ENCODE data around the gene ADAMTS10.
A peak's percentile ranks its signal among the peaks of the same experiment; 100 is the strongest.

Gene ADAMTS10

DNA sequence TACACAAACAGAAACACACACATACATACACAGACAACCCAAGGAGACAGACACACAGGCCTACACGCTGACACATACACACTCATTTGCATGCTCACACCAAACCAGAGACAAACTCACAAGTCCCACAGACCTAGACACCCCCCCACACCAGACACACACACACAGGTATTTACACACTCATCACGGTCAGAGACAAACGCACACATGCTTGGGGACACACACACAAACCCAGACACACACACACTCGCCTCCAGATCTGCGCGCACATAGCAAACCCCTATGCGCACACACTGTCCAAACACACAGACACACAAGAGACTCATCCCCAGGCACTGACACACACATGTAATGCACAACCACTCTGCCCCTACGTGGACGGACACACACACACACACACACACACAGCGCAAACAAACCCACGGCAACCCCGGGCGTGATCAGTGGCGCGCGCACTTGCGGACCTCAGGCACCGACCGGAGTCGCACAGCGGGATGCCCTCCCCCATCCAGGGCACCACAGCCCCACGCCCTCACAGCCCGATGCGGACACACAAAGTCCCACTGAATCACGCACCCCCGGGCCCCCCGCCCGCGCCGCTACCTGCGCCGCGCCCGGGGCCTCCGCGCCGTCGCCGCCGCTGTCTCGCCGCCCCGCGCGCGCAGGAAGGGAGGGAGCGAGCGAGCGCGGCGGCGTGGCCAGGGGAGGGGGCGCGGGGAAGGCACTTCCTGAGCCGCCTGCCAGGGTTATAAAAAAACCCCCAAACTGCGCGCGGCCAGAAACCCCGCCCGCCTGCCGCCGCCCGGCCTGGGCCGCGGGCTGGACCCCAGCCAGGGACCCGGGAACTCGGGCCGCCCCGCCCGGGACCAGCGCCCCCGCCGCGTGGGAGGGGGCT is at the start of gene ADAMTS10:
ADAMTS10 (minus strand) TSS at position 675 of the 895 bp plus-strand sequence. CDS start 5,005 bp downstream, outside the sequence.
- H3K4me1 Mint-ChIP-seq (ENCODE audit: low read depth): peaks cover 11% of the 10 kb centered on the region
- H3K4me3 Mint-ChIP-seq: peak within 1 kb of the TSS; percentile 85
- H3K27me3 Mint-ChIP-seq (ENCODE audit: low read depth): peaks cover 13% of the 10 kb centered on the region
- peak within 1 kb of the TSS; percentile 10 for H3K27ac Mint-ChIP-seq
- H3K36me3 Mint-ChIP-seq (ENCODE audit: low read depth): peaks cover 9% of the 10 kb centered on the region
- no peaks in the 10 kb centered on the region for H3K9me3 Mint-ChIP-seq

GRCh38 chr19:8659905-8660304 is 49.4 kb upstream of the ADAMTS10 start:
- H3K4me1 Mint-ChIP-seq (ENCODE audit: low read depth): peaks cover 29% of the 10 kb centered on the region
- no peak overlapping the region for H3K4me3 Mint-ChIP-seq
- H3K27me3 Mint-ChIP-seq (ENCODE audit: low read depth): peaks cover 19% of the 10 kb centered on the region
- H3K36me3 Mint-ChIP-seq (ENCODE audit: low read depth): no peaks in the 10 kb centered on the region
- H3K9me3 Mint-ChIP-seq: no peaks in the 10 kb centered on the region
- no peak overlapping the region for H3K27ac Mint-ChIP-seq

DNA sequence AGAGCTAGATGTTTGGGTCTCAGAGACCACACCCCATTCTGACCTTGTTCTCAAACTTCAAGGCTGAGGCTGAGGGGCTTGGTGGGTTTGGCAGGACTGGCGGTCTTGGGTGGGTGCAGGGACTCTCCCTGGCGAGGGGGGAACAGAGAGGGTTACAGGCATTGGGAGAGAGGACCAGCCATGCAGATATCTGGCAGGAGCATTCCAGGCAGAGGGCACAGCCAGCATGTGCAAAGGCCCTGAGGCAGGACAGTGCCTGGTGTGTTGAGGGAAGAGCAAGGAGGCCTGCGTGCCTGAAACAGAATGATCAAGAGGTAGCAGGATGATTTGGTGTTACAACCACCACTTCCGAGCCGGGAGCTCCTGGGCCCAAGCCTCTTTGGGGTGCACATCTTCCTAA is 47.4 kb upstream of the ADAMTS10 start:
- H3K36me3 Mint-ChIP-seq (ENCODE audit: low read depth): no peaks in the 10 kb centered on the region
- H3K27me3 Mint-ChIP-seq (ENCODE audit: low read depth): peaks cover 19% of the 10 kb centered on the region
- peak overlapping the region; percentile 39 for H3K27ac Mint-ChIP-seq
- no peak overlapping the region for H3K4me3 Mint-ChIP-seq
- H3K9me3 Mint-ChIP-seq: no peaks in the 10 kb centered on the region
- peaks cover 18% of the 10 kb centered on the region for H3K4me1 Mint-ChIP-seq (ENCODE audit: low read depth)

DNA sequence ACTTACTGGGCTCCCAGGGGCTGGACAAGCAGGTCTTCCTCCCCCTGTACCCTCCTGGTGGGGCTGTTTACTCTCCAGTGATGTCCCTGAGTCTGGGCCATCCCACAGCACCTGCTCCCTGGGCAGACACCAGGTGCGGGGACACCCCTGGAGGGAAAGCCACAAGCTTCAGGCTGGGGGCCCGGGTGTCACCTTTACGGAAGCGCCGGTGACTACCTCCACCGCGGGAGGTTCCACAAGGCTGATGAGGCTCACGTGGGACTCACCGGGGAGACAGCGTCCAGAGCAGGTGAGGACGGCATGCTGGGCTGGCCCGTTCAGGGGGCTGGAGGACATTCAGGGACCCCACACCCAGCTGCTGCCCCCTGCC is 44.8 kb upstream of the ADAMTS10 start:
- Mint-ChIP-seq H3K36me3 (ENCODE audit: low read depth) (no peaks in the 10 kb centered on the region), H3K4me1 (ENCODE audit: low read depth) (peaks cover 9% of the 10 kb centered on the region), H3K27ac (no peak overlapping the region), H3K27me3 (ENCODE audit: low read depth) (peaks cover 18% of the 10 kb centered on the region), H3K9me3 (no peaks in the 10 kb centered on the region), H3K4me3 (peak overlapping the region; percentile 32)

- H3K27me3 Mint-ChIP-seq (ENCODE audit: low read depth): peaks cover 18% of the 10 kb centered on the region
Measured at GRCh38 chr19:8654591-8655339, 44.2 kb upstream of the ADAMTS10 start.

GRCh38 chr19:8648240-8648639 is 37.7 kb upstream of the ADAMTS10 start:
- no peaks in the 10 kb centered on the region for H3K9me3 Mint-ChIP-seq
- H3K27me3 Mint-ChIP-seq (ENCODE audit: low read depth): peaks cover 10% of the 10 kb centered on the region
- H3K36me3 Mint-ChIP-seq (ENCODE audit: low read depth): no peaks in the 10 kb centered on the region
- H3K27ac Mint-ChIP-seq: no peak overlapping the region
- no peaks in the 10 kb centered on the region for H3K4me1 Mint-ChIP-seq (ENCODE audit: low read depth)
- H3K4me3 Mint-ChIP-seq: no peak overlapping the region

More at GRCh38 chr19:8654591-8655339, 44.2 kb upstream of the ADAMTS10 start:
- H3K36me3 Mint-ChIP-seq (ENCODE audit: low read depth): no peaks in the 10 kb centered on the region
- peak overlapping the region; percentile 39 for H3K4me3 Mint-ChIP-seq
- peak overlapping the region; percentile 20 for H3K27ac Mint-ChIP-seq
- peaks cover 9% of the 10 kb centered on the region for H3K4me1 Mint-ChIP-seq (ENCODE audit: low read depth)
- no peaks in the 10 kb centered on the region for H3K9me3 Mint-ChIP-seq

DNA sequence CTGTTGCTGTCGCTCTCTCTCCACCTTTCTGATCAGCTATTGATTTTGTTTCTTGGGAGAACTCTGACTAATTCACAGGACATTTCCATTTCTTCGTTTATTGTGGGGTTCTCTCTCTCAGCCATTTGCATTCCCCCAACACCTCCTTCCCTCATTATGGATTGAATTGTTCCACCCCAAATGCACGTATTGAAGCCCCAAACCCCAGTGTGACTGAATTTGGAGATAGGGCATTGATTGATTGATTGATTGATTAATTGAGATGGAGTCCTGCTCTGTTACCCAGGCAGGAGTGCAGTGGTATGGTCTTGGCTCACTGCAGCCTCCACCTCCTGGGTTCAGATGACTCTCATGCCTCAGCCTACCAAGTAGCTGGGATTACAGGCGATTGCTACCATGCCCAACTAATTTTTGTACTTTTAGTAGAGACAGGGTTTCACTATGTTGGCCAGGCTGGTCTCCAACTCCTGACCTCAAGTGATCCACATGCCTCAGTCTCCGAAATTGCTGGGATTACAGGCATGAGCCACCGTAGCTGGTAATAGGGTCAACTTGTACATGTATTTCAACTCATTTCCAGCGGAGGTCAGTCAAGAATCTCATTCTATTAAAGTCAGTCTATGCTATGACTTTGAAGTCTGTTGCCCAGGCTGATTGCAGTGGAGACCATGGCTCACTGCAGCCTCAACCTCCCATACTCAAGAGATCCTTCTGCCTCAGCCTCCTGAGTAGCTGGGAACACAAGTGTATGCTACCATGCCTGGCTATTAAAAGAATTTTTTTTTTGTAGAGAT is 33.5 kb upstream of the ADAMTS10 start:
- no peak overlapping the region for H3K27ac Mint-ChIP-seq
- H3K9me3 Mint-ChIP-seq: peaks cover 9% of the 10 kb centered on the region
- H3K27me3 Mint-ChIP-seq (ENCODE audit: low read depth): peaks cover 12% of the 10 kb centered on the region
- H3K4me3 Mint-ChIP-seq: no peak overlapping the region
- H3K36me3 Mint-ChIP-seq (ENCODE audit: low read depth): no peaks in the 10 kb centered on the region
- H3K4me1 Mint-ChIP-seq (ENCODE audit: low read depth): no peaks in the 10 kb centered on the region

DNA sequence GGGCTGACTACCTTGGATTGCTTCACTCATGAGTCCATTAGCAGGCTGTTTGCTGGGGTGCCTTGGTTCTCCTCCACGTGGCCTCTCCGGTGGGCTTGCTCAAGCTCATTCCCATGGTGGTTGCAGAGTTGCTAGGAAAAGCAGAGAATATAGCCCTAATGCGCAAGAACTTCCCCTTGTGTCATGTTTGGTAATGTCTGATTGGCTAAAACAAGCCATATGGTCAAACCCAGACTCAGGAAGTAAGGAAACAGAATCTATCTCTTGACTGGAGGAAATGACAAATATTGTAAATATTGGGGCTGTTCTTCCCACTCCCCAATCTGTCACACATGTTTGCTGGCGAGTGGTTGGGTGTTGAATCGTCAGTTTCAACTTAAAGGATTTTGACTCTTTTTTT is 32.0 kb upstream of the ADAMTS10 start:
- Mint-ChIP-seq H3K27ac (no peak overlapping the region), H3K27me3 (ENCODE audit: low read depth) (peaks cover 12% of the 10 kb centered on the region), H3K4me3 (no peak overlapping the region), H3K9me3 (peaks cover 9% of the 10 kb centered on the region), H3K36me3 (ENCODE audit: low read depth) (no peaks in the 10 kb centered on the region), H3K4me1 (ENCODE audit: low read depth) (no peaks in the 10 kb centered on the region)

DNA sequence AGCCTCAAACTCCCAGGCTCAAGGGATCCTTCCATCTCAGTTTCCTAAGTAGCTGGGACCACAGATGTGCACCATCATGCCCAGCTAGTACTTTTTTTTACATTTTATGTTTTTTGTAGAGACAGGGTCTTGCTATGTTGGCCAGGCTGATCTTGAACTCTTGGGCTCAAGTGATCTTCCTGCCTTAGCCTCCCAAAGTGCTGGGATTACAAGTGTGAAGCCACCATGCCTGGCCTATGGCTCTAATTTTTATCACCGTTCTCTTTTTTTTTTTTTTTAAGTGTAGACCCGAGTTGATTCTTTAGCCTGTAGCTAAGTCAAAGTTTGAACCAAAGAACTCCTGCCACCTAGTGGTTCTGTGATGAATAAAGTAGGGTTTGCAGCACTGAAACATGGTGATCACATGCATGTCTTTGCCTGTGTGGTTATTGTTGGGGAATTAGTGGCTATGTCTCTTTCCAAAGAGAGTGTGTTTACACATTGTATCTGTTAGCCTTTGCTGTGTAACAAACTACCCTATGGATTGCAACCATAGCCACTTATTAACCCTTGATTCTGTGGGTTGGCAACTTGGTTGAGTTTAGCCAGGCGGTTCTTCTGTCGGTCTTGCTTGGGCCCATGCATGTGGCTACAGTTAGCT is 31.5 kb upstream of the ADAMTS10 start:
- H3K9me3 Mint-ChIP-seq: peaks cover 9% of the 10 kb centered on the region
- H3K36me3 Mint-ChIP-seq (ENCODE audit: low read depth): no peaks in the 10 kb centered on the region
- H3K27ac Mint-ChIP-seq: no peak overlapping the region
- no peaks in the 10 kb centered on the region for H3K4me1 Mint-ChIP-seq (ENCODE audit: low read depth)
- no peak overlapping the region for H3K4me3 Mint-ChIP-seq
- peaks cover 12% of the 10 kb centered on the region for H3K27me3 Mint-ChIP-seq (ENCODE audit: low read depth)

DNA sequence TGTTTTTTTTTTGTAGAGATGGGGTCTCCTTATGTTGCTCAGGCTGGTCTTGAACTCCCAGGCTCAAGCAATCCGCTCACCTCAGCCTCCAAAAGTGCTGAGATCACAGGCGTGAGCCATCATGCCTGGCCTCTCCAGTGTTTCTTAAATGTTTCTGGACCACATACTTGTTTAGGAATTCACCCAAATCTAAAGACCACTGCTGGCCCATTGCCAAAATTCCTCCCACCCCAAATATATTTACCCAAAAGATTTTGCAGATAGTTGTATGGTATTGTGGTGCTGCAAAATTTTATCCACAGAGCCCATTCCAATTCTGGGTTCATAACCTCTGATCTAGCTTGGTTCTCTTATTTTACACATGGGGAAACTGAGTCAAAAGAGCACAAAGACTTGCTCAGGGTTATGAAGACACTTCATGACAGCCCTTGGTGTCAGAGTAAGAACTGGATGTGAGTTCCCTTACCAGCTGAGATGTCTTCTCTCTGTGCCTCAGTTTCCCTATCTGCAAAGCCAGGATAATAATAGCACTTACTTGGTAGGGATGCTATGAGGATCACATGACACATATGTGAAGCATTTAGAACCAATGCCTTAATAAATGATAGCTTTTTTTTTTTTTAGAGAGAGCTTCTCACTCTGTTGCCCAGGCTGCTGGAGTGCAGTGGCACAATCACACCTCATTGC is 30.8 kb upstream of the ADAMTS10 start:
- no peak overlapping the region for H3K4me3 Mint-ChIP-seq
- H3K4me1 Mint-ChIP-seq (ENCODE audit: low read depth): no peaks in the 10 kb centered on the region
- no peaks in the 10 kb centered on the region for H3K36me3 Mint-ChIP-seq (ENCODE audit: low read depth)
- H3K27me3 Mint-ChIP-seq (ENCODE audit: low read depth): peaks cover 11% of the 10 kb centered on the region
- peaks cover 9% of the 10 kb centered on the region for H3K9me3 Mint-ChIP-seq
- H3K27ac Mint-ChIP-seq: no peak overlapping the region

GRCh38 chr19:8640402-8641004 is 30.0 kb upstream of the ADAMTS10 start:
- Mint-ChIP-seq H3K27me3 (ENCODE audit: low read depth) (peaks cover 10% of the 10 kb centered on the region), H3K9me3 (peaks cover 9% of the 10 kb centered on the region), H3K4me3 (no peak overlapping the region), H3K27ac (no peak overlapping the region), H3K4me1 (ENCODE audit: low read depth) (no peaks in the 10 kb centered on the region), H3K36me3 (ENCODE audit: low read depth) (no peaks in the 10 kb centered on the region)

GRCh38 chr19:8639821-8640401 is 29.4 kb upstream of the ADAMTS10 start:
- Mint-ChIP-seq H3K36me3 (ENCODE audit: low read depth) (no peaks in the 10 kb centered on the region), H3K9me3 (peaks cover 9% of the 10 kb centered on the region), H3K27me3 (ENCODE audit: low read depth) (peaks cover 8% of the 10 kb centered on the region), H3K4me3 (no peak overlapping the region), H3K27ac (no peak overlapping the region), H3K4me1 (ENCODE audit: low read depth) (no peaks in the 10 kb centered on the region)

DNA sequence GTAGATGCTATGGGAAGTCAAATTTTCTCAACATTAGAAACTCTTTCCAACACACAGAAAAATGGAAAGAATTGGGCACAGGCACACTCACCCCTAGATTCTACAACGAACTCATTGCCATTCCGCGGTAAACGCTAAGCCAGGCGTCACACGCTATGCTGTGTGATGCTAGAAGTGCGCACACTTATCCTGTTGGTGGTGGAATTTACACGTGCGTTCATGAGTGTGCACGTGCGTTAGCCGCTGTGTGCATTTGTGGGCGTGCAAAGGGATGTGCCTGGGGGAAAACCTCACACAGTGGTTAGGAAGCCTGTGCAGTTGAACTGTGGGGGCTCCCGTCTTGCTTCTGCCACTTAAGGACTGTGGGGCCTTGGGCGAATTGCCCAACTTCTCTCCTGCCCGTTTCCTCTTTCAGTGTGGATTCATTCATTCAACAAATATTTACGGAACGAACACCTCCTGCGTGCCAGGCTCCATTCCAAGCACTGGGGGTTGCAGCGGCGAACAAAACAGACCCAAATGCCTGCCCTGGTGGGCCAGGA is 27.6 kb upstream of the ADAMTS10 start:
- Mint-ChIP-seq H3K27me3 (ENCODE audit: low read depth) (peaks cover 8% of the 10 kb centered on the region), H3K4me1 (ENCODE audit: low read depth) (no peaks in the 10 kb centered on the region), H3K36me3 (ENCODE audit: low read depth) (no peaks in the 10 kb centered on the region), H3K9me3 (peaks cover 9% of the 10 kb centered on the region), H3K4me3 (no peak overlapping the region), H3K27ac (no peak overlapping the region)

Data from T-helper 1 cell treated with Interleukin-12 subunit alpha and Interleukin-12 subunit beta and Interleukin-4 antibody, amounts not matched to agents 30 μg/mL and 1 μg/mL, for 36 hours (primary cell).